UCSD-AML1 (cell line): Measurements from ENCODE around the gene SHMT2.
A peak's percentile ranks its signal among the peaks of the same experiment; 100 is the strongest.

Experiments
- DNase-seq: peaks from one replicate; lab custom pipeline; 2025; ENCODE audit not compliant: unreplicated experiment; lab: John Stamatoyannopoulos, UW

Gene SHMT2

GRCh38 chr12:57196956-57197355, 32.6 kb upstream of the SHMT2 start:
- peak; percentile 24 for DNase-seq

- no peak for DNase-seq
Observed at GRCh38 chr12:57198329-57198728, 31.2 kb upstream of the SHMT2 start.

- DNase-seq: no peak
Observed at GRCh38 chr12:57199191-57199590, 30.3 kb upstream of the SHMT2 start.

- DNase-seq: no peak
Observed at GRCh38 chr12:57200497-57200896, 29.0 kb upstream of the SHMT2 start.

GRCh38 chr12:57201219-57201618, 28.3 kb upstream of the SHMT2 start:
- DNase-seq: no peak

GRCh38 chr12:57201631-57202030, 27.9 kb upstream of the SHMT2 start:
- DNase-seq: no peak

- no peak for DNase-seq
Observed at GRCh38 chr12:57202321-57202720, 27.2 kb upstream of the SHMT2 start.

GRCh38 chr12:57203201-57203600, 26.3 kb upstream of the SHMT2 start:
- no peak for DNase-seq

GRCh38 chr12:57203791-57204190, 25.7 kb upstream of the SHMT2 start:
- DNase-seq: no peak

- DNase-seq: no peak
Observed at GRCh38 chr12:57204454-57204853, 25.1 kb upstream of the SHMT2 start.

GRCh38 chr12:57205186-57205585, 24.3 kb upstream of the SHMT2 start:
- no peak for DNase-seq

- no peak for DNase-seq
Observed at GRCh38 chr12:57205931-57206330, 23.6 kb upstream of the SHMT2 start.

GRCh38 chr12:57207731-57208630, 21.5 kb upstream of the SHMT2 start:
- DNase-seq: no peak

GRCh38 chr12:57208631-57209282, 20.8 kb upstream of the SHMT2 start:
- no peak for DNase-seq

GRCh38 chr12:57209916-57210315, 19.6 kb upstream of the SHMT2 start:
- no peak for DNase-seq

- DNase-seq: no peak
Observed at GRCh38 chr12:57210461-57210860, 19.1 kb upstream of the SHMT2 start.

- no peak for DNase-seq
Observed at GRCh38 chr12:57210926-57211692, 18.4 kb upstream of the SHMT2 start.

GRCh38 chr12:57211791-57212700, 17.5 kb upstream of the SHMT2 start:
- no peak for DNase-seq

GRCh38 chr12:57212701-57213057, 16.8 kb upstream of the SHMT2 start:
- DNase-seq: no peak

- DNase-seq: peak; percentile 82
Observed at GRCh38 chr12:57213058-57213715, 16.3 kb upstream of the SHMT2 start.
